Measurements from ENCODE around the gene POLRMT.

The POLRMT gene

DNA sequence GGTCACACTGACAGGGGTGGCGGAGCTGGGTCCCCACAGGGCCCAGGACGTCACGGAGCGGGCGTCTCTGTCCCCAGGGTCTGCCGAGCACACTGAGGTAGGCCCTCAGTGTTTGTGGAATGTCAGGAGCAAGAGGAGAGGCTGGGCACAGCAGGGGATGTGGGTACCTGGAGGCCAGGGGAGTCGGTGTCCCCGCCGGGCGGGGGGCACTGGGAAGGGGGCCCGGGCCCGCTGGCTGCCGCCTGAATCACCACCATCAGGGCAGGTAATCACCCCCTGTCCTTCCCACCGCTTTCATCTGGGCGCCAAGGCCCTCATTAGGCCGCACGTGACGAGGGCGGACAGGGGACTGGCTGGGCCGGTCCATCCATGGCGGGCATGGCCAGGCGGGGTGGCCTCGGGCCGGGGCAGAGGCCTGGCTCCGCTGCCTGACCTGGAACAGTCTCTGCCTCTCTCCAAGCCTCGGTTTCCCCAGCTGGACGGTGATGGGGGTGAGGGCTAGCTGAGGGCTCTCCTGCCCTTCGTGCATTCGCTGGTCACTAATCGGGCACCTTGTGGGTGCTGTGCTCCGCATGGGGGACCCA is 7.4 kb upstream of the POLRMT start:
- TF ChIP-seq, protein P1, sequence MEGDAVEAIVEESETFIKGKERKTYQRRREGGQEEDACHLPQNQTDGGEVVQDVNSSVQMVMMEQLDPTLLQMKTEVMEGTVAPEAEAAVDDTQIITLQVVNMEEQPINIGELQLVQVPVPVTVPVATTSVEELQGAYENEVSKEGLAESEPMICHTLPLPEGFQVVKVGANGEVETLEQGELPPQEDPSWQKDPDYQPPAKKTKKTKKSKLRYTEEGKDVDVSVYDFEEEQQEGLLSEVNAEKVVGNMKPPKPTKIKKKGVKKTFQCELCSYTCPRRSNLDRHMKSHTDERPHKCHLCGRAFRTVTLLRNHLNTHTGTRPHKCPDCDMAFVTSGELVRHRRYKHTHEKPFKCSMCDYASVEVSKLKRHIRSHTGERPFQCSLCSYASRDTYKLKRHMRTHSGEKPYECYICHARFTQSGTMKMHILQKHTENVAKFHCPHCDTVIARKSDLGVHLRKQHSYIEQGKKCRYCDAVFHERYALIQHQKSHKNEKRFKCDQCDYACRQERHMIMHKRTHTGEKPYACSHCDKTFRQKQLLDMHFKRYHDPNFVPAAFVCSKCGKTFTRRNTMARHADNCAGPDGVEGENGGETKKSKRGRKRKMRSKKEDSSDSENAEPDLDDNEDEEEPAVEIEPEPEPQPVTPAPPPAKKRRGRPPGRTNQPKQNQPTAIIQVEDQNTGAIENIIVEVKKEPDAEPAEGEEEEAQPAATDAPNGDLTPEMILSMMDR (IDR thresholded peaks at IDR 0.05; ENCODE audit: low read depth, low read length): no peak
- Histone ChIP-seq H3K9me3 (ENCODE audit: severe bottlenecking) (no peaks in the 10 kb centered on the region), H3K27ac (no peak overlapping the region), H3K36me3 (peaks cover 9% of the 10 kb centered on the region), H3K4me3 (ENCODE audit: low read depth, low read length) (no peak overlapping the region), H3K27me3 (ENCODE audit: insufficient read depth, low read depth, severe bottlenecking) (peaks cover 8% of the 10 kb centered on the region)
- no peak for DNase-seq

DNA sequence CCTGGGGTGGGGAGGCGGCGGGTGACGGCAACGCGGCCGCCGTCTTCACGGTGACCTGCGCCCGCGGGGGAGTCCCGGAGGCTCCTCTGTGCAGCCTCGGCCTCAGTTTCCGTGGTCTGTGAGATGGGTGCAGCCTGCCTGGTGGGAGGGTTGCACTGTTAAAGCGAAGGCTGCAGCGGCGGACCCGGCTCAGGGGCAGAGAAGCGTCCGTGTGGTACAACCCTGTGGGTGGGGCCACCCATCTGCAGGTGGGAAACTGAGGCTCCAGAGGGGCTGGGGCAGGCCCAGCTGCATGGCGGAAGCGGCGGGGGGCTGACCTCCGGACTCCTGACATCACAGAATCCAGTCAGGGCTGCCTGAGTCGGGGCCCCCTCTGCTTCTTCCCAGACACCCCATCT is 6.8 kb upstream of the POLRMT start:
- H3K4me3 ChIP-seq (ENCODE audit: low read depth, low read length): no peak overlapping the region
- peaks cover 8% of the 10 kb centered on the region for H3K27me3 ChIP-seq (ENCODE audit: insufficient read depth, low read depth, severe bottlenecking)
- no peak for DNase-seq
- peaks cover 7% of the 10 kb centered on the region for H3K36me3 ChIP-seq
- H3K27ac ChIP-seq: no peak overlapping the region
- TF ChIP-seq, protein P1 (IDR thresholded peaks at IDR 0.05; ENCODE audit: low read depth, low read length): no peak
- H3K9me3 ChIP-seq (ENCODE audit: severe bottlenecking): no peaks in the 10 kb centered on the region

DNA sequence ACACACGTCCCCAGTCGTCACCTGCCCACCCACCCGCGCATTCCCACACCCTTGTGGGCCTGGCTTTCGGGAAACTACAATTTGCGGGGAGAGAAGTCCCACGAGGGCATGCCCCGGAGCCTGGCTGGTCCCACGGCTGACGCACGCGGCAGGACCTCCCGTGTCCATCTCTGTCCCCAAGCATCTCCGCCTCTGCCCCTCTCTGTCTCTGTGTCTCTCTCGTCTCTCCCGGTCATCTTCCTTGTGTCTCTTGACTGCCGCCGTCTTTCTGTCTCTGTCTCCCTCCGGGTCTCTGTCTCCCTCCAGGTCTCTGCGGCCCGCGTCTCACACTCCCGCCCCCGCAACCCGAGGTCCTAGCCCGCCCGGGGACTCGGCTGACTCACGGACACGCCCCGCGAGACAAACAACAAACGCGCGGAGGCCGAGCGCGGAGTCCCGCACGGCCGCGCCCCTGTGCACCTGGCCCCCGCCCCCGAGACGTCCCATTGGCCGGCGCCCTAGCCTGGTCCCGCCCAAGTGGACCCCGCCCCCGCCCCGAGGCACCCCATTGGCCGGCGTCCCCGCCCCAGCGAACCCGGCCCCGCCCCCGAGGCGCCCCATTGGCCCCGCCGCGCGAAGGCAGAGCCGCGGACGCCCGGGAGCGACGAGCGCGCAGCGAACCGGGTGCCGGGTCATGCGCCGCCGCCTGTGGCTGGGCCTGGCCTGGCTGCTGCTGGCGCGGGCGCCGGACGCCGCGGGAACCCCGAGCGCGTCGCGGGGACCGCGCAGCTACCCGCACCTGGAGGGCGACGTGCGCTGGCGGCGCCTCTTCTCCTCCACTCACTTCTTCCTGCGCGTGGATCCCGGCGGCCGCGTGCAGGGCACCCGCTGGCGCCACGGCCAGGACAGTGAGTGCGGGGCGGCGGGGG is 6.2 kb upstream of the POLRMT start, which contains the start of gene FGF22:
TSS of gene FGF22 (plus strand) at position 627 of the 908 bp plus-strand sequence. CDS start at position 674, 47 bp downstream.
- TF ChIP-seq, protein P1 (IDR thresholded peaks at IDR 0.05; ENCODE audit: low read depth, low read length): no peak
- Histone ChIP-seq H3K27me3 (ENCODE audit: insufficient read depth, low read depth, severe bottlenecking) (peaks cover 8% of the 10 kb centered on the region), H3K36me3 (peaks cover under 1% of the 10 kb centered on the region), H3K4me3 (ENCODE audit: low read depth, low read length) (peak within 1 kb of the TSS; percentile 37), H3K9me3 (ENCODE audit: severe bottlenecking) (no peaks in the 10 kb centered on the region), H3K27ac (no peak within 1 kb of the TSS)
- DNase-seq: peak; percentile 92

DNA sequence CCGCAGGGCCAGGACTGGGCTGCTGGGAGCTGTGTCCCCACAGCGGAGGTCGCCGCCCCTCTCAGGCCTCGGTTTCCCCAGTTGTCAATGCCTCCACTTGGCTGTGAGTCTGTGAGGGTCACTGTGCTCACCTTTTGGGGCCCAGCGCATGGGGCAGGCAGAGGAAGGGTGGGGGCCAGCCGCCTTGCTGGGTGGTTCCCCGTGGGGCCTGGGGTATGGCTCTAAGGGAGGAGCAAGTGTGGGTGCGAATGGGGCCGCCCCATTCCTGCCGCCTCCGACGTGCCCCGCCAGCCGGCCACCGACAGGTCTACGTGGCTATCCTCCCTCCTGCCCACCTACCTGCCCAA is 5.5 kb upstream of the POLRMT start:
- DNase-seq: no peak
- Histone ChIP-seq H3K9me3 (ENCODE audit: severe bottlenecking) (no peaks in the 10 kb centered on the region), H3K27ac (no peak overlapping the region), H3K4me3 (ENCODE audit: low read depth, low read length) (peak overlapping the region; percentile 37; the same call in 1 of the 2 replicates), H3K27me3 (ENCODE audit: insufficient read depth, low read depth, severe bottlenecking) (peaks cover 8% of the 10 kb centered on the region), H3K36me3 (no peaks in the 10 kb centered on the region)
- TF ChIP-seq, protein P1 (IDR thresholded peaks at IDR 0.05; ENCODE audit: low read depth, low read length): no peak

DNA sequence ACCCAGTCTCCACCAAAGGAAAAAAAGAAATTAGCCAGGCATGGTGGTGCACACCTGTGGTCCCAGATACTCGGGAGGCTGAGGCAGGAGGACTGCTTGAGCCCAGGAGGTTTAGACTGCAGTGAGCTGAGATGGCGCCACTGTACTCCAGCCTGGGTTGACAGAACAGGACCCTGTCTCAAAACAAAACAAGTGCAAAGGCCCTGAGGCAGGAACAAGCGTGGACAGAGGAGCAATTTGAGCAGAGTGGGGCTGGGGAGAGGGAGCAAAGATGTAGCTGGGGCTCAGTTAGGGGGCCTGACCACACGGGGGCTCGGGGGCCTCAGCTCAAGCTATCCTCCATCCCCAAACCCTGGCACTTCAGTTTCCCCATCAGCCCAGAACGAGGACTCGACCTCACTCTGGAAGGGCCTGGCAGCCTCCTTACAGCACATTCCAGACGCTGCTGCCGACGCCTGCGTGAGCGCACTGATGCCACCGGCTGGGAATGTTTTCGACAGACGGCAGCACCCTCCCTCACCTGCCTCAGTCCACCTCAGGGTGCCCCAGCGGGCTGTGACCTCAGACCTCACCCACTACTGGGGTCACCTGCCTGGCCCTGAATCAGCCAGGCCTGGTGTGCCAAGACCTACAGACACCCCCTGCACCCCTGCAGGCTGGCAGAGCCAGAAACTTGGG is 1.8 kb upstream of the POLRMT start:
- Histone ChIP-seq H3K27me3 (ENCODE audit: insufficient read depth, low read depth, severe bottlenecking) (peaks cover 8% of the 10 kb centered on the region), H3K4me3 (ENCODE audit: low read depth, low read length) (no peak overlapping the region), H3K27ac (no peak overlapping the region), H3K36me3 (peaks cover 12% of the 10 kb centered on the region), H3K9me3 (ENCODE audit: severe bottlenecking) (no peaks in the 10 kb centered on the region)
- TF ChIP-seq, protein P1 (IDR thresholded peaks at IDR 0.05; ENCODE audit: low read depth, low read length): no peak
- no peak for DNase-seq

Measured in WERI-Rb-1 (cell line).